SK-N-SH (cell line): Measurements from ENCODE around the gene ATE1. TPM values are rescaled to one million over a fixed set of nuclear protein-coding genes. Genes with fewer than 3 reads are reported as not detected.

Source experiments
- CTCF ChIA-PET: fragments of 300-600, 350-600 bp; formaldehyde crosslinking; extraction: SDS; loops from one replicate; lab custom pipeline; 2021; lab: Yijun Ruan, JAX
- POLR2A ChIA-PET: fragments of 350-600 bp; sonication (Branson Sonifier 250); formaldehyde crosslinking; extraction: SDS; loops from one replicate; lab custom pipeline; 2020; ENCODE audit warnings: antibody characterized with exemption, inconsistent platforms; lab: Yijun Ruan, JAX
- DNase-seq: peaks from one replicate; pipeline ENCODE4 v3.0.0; 2012
- H2AFZ ChIP-seq: fragments of 200-600 bp; sonication (generic); 2 replicates; pipeline ENCODE4 v1.8.1; 2016; ENCODE audit warnings: antibody characterized with exemption, mild to moderate bottlenecking, low read depth
- H3F3A ChIP-seq: fragments of 200-600 bp; sonication (generic); replicated peaks from 2 replicates; pipeline ENCODE3; 2016; ENCODE audit warnings: antibody characterized with exemption, mild to moderate bottlenecking; ENCODE audit not compliant: insufficient read depth
- H3K27ac ChIP-seq, 2 experiments: fragments of 200-500 bp in 1 of 2; fragments of 200-600 bp in 1 of 2; sonication (Bioruptor generic) in 1 of 2; sonication (generic), shearing (Covaris generic) in 1 of 2; 2 replicates each; pipeline versions ENCODE4 v1.5.1 to v1.6.1; 2014 to 2016; ENCODE audit warnings: low read depth in 2 of 2, inconsistent platforms in 1 of 2, low read length in 1 of 2, mild to moderate bottlenecking in 1 of 2, mixed read lengths in 1 of 2
- H3K27me3 ChIP-seq: fragments of 200-600 bp; sonication (generic), shearing (Covaris generic); 2 replicates; pipeline ENCODE4 v1.6.1; 2016; ENCODE audit warnings: mixed run types; ENCODE audit not compliant: insufficient read depth
- H3K36me3 ChIP-seq, 2 experiments: fragments of 200-500 bp in 1 of 2; fragments of 200-600 bp in 1 of 2; sonication (Bioruptor generic) in 1 of 2; sonication (generic) in 1 of 2; replicated peaks in 1 of 2; 2 replicates each; pipeline versions ENCODE3 to v1.5.1; 2014 to 2016; ENCODE audit warnings: low read length in 1 of 2, mild to moderate bottlenecking in 1 of 2; ENCODE audit not compliant: insufficient read depth in 2 of 2, control insufficient read depth in 1 of 2
- H3K4me1 ChIP-seq, 2 experiments: fragments of 200-500 bp in 1 of 2; fragments of 200-600 bp in 1 of 2; sonication (Bioruptor generic) in 1 of 2; sonication (generic), shearing (Covaris generic) in 1 of 2; 2 replicates each; pipeline versions ENCODE4 v1.5.1 to v1.6.1; 2014 to 2016; ENCODE audit warnings: low read depth in 1 of 2, low read length in 1 of 2, mixed run types in 1 of 2; ENCODE audit not compliant: insufficient read depth in 2 of 2, control insufficient read depth in 1 of 2
- H3K4me2 ChIP-seq: fragments of 200-600 bp; sonication (generic), shearing (Covaris generic); 2 replicates; pipeline ENCODE4 v1.6.1; 2017; ENCODE audit warnings: mixed run types
- H3K4me3 ChIP-seq, 2 experiments: fragments of 200-500 bp in 1 of 2; fragments of 200-600 bp in 1 of 2; sonication (Bioruptor generic) in 1 of 2; sonication (generic), shearing (Covaris generic) in 1 of 2; 2 replicates each; pipeline versions ENCODE4 v1.5.1 to v1.8.1; 2014 to 2016; ENCODE audit warnings: low read depth in 2 of 2, inconsistent platforms in 1 of 2, low read length in 1 of 2, mild to moderate bottlenecking in 1 of 2, mixed read lengths in 1 of 2, moderate library complexity in 1 of 2
- H3K79me2 ChIP-seq: fragments of 200-600 bp; sonication (generic); 2 replicates; pipeline ENCODE4 v1.8.1; 2017; ENCODE audit warnings: mild to moderate bottlenecking; ENCODE audit not compliant: insufficient read depth
- H3K9ac ChIP-seq: fragments of 200-600 bp; sonication (generic); 2 replicates; pipeline ENCODE4 v1.6.1; 2017; ENCODE audit warnings: mixed run types
- H3K9me2 ChIP-seq: fragments of 200-600 bp; sonication (generic); 2 replicates; pipeline ENCODE4 v1.6.1; 2017; ENCODE audit warnings: mixed run types
- H3K9me3 ChIP-seq: fragments of 200-600 bp; sonication (generic); 2 replicates; pipeline ENCODE4 v1.6.1; 2017; ENCODE audit warnings: mixed run types, mild to moderate bottlenecking, moderate library complexity
- H4K20me1 ChIP-seq: fragments of 200-600 bp; sonication (generic); 2 replicates; pipeline ENCODE4 v1.6.1; 2017; ENCODE audit warnings: mild to moderate bottlenecking, mixed run types; ENCODE audit not compliant: insufficient read depth
- EZH2phosphoT487 ChIP-seq: fragments of 200-600 bp; sonication (generic); IDR thresholded peaks from 2 replicates; pipeline ENCODE4 v1.6.1; 2017; ENCODE audit warnings: low read depth, mixed run types, mild to moderate bottlenecking, antibody characterized with exemption, moderate library complexity, borderline replicate concordance
- FOSL2 ChIP-seq: IDR thresholded peaks from 2 replicates; pipeline ENCODE4 v1.4.0; 2012; ENCODE audit warnings: low read depth, mild to moderate bottlenecking, moderate library complexity, borderline replicate concordance
- FOXM1 ChIP-seq: IDR thresholded peaks from 2 replicates; pipeline ENCODE4 v1.4.0; 2012; ENCODE audit warnings: low read depth, mild to moderate bottlenecking
- NRF1 ChIP-seq: IDR thresholded peaks from 2 replicates; pipeline ENCODE4 v1.6.1; 2012; ENCODE audit warnings: low read depth, mild to moderate bottlenecking, low read length
- POLR2AphosphoS5 ChIP-seq: IDR thresholded peaks from 2 replicates; pipeline ENCODE4 v1.6.1; 2012; ENCODE audit warnings: low read depth, low read length
- RAD21 ChIP-seq: IDR thresholded peaks from 2 replicates; pipeline ENCODE4 v1.6.1; 2012; ENCODE audit warnings: mild to moderate bottlenecking, low read length
- RCOR1 ChIP-seq: fragments of 150-350 bp; IDR thresholded peaks from 2 replicates; pipeline ENCODE4 v1.6.1; 2017; ENCODE audit warnings: antibody characterized with exemption, low read length
- SMC3 ChIP-seq: IDR thresholded peaks from 2 replicates; pipeline ENCODE4 v1.6.1; 2012; ENCODE audit warnings: low read depth, low read length, improper control_type of control experiment
- TAF1 ChIP-seq: IDR thresholded peaks from 2 replicates; pipeline ENCODE4 v1.6.1; 2012; ENCODE audit warnings: low read depth, mild to moderate bottlenecking, low read length, moderate library complexity, borderline replicate concordance
- YY1 ChIP-seq: IDR thresholded peaks from 2 replicates; pipeline ENCODE4 v1.4.0; 2012; ENCODE audit warnings: low read depth, mild to moderate bottlenecking
- WGBS: methylation state at CpG from one replicate; pipeline ENCODE4 v1.1.6; 2017; ENCODE audit warnings: low lambda C conversion rate; 5-methylcytosine and 5-hydroxymethylcytosine counted together
- polyA plus RNA-seq, 3 experiments: library from polyadenylated mRNA; depleted of rRNA; stranded (reverse); fragments of >200 nt; gene quantifications; 2 replicates each; pipeline ENCODE4 v1.2.3, GENCODE V29; 2012
- TF ChIP-seq, protein P1 (sequence below): IDR thresholded peaks from 2 replicates; pipeline ENCODE4 v1.4.0; 2012; ENCODE audit warnings: low read depth, borderline replicate concordance
- TF ChIP-seq, protein P2 (sequence below): IDR thresholded peaks from 2 replicates; pipeline ENCODE4 v1.4.0; 2012; ENCODE audit warnings: low read depth, borderline replicate concordance
- TF ChIP-seq, protein P3 (sequence below): IDR thresholded peaks from 2 replicates; pipeline ENCODE4 v1.4.0; 2012; ENCODE audit warnings: low read depth

The ATE1 gene
- polyA plus RNA-seq, 1 of the 3 experiments (the other 2 are of a cell fraction), result 6.3 TPM

DNA sequence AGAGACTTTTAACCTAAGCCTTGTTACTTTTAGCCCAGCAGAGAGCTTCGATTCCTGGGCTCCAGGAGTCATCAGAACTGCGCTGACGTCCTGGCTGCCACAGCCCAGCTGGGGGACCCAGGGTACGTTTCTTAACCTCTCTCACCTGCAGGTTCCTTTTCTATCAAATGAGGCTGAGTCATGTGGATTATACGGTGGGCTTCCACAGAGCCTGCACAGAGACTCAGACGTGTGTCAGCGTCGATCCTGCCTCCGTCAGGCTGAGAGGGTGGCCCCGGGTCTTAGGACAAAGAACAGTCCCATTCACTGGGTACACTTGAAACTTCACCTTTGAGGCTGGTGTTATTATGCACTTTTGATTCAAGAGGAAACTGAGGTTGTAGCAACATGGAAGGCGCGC lies 228.9 kb downstream of the ATE1 start:
- TF ChIP-seq RAD21 (no peak), FOSL2 (no peak), POLR2AphosphoS5 (no peak), TAF1 (no peak), RCOR1 (no peak)
- TF ChIP-seq, protein P1, sequence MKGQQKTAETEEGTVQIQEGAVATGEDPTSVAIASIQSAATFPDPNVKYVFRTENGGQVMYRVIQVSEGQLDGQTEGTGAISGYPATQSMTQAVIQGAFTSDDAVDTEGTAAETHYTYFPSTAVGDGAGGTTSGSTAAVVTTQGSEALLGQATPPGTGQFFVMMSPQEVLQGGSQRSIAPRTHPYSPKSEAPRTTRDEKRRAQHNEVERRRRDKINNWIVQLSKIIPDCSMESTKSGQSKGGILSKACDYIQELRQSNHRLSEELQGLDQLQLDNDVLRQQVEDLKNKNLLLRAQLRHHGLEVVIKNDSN, result no peak
- TF ChIP-seq, protein P2, sequence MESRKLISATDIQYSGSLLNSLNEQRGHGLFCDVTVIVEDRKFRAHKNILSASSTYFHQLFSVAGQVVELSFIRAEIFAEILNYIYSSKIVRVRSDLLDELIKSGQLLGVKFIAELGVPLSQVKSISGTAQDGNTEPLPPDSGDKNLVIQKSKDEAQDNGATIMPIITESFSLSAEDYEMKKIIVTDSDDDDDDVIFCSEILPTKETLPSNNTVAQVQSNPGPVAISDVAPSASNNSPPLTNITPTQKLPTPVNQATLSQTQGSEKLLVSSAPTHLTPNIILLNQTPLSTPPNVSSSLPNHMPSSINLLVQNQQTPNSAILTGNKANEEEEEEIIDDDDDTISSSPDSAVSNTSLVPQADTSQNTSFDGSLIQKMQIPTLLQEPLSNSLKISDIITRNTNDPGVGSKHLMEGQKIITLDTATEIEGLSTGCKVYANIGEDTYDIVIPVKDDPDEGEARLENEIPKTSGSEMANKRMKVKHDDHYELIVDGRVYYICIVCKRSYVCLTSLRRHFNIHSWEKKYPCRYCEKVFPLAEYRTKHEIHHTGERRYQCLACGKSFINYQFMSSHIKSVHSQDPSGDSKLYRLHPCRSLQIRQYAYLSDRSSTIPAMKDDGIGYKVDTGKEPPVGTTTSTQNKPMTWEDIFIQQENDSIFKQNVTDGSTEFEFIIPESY, result no peak
- TF ChIP-seq, all 33 proteins: peak for 0
- H3K36me3 ChIP-seq, result no peaks in the 10 kb centered on the region
- H3K4me3 ChIP-seq, result no peak overlapping the region
- H3K9me2 ChIP-seq, result no peaks in the 10 kb centered on the region
- H3K27me3 ChIP-seq, result no peaks in the 10 kb centered on the region
- WGBS, result 75% methylated on average over 12 of the region's 12 CpGs
- no peak overlapping the region for H3K27ac ChIP-seq
- POLR2A ChIA-PET, result interaction anchor here (1.2 kb wide), 1 partner anchor 31 kb away, joined by 3 read pairs; no protein-coding TSS in a partner anchor
- H3K4me1 ChIP-seq, result peaks cover 0 to 20% of the 10 kb centered on the region in 2 experiments; a peak in 2 of 4 replicates
- no peaks in the 10 kb centered on the region for H3K9me3 ChIP-seq
- no peaks in the 10 kb centered on the region for H3K79me2 ChIP-seq
- H3F3A ChIP-seq, result no peaks in the 10 kb centered on the region
- no peak for DNase-seq
- H3K9ac ChIP-seq, result no peak overlapping the region
- H3K4me2 ChIP-seq, result no peak overlapping the region
- no peak overlapping the region for H2AFZ ChIP-seq
- CTCF ChIA-PET, result interaction anchor here (0.6 to 5.4 kb wide), 6 partner anchors 11 to 90 kb away, joined by 3 to 23 read pairs (median 8); no protein-coding TSS in a partner anchor
- no peaks in the 10 kb centered on the region for H4K20me1 ChIP-seq

DNA sequence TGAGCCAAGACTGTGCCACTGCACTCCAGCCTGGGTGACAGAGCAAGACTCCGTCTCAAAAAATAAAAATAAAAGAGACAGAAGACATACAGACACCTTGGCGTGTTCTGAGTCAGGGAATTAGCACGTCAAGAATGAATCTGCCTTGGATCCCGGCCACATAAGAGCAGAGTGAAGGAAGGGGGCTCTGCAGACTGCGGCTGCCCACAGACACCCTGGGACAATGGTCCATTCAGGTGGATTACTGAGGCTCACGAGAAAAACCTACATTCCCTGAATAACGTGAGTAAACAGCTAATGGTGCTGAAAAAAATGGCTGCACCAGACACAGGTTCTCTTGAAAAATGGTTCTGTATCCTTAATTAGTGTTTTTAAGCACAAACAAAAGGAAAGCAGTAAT lies 229.5 kb downstream of the ATE1 start:
- no peak overlapping the region for H3K4me2 ChIP-seq
- no peaks in the 10 kb centered on the region for H4K20me1 ChIP-seq
- H3K9ac ChIP-seq, result no peak overlapping the region
- no peaks in the 10 kb centered on the region for H3K36me3 ChIP-seq
- H3K27me3 ChIP-seq, result no peaks in the 10 kb centered on the region
- no peak overlapping the region for H3K4me3 ChIP-seq
- H3F3A ChIP-seq, result no peaks in the 10 kb centered on the region
- TF ChIP-seq NRF1, result no peak
- TF ChIP-seq, protein P3, sequence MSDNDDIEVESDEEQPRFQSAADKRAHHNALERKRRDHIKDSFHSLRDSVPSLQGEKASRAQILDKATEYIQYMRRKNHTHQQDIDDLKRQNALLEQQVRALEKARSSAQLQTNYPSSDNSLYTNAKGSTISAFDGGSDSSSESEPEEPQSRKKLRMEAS, result no peak
- TF ChIP-seq YY1, result no peak
- no peak for TF ChIP-seq FOXM1
- no peak for TF ChIP-seq SMC3
- TF ChIP-seq RCOR1, result no peak
- TF ChIP-seq EZH2phosphoT487, result no peak
- H3K9me3 ChIP-seq, result no peaks in the 10 kb centered on the region
- peaks cover 0 to 20% of the 10 kb centered on the region in 2 experiments; a peak in 2 of 4 replicates for H3K4me1 ChIP-seq
- 60% methylated on average over 7 of the region's 7 CpGs for WGBS
- H3K27ac ChIP-seq, result no peak overlapping the region
- ChIA-PET POLR2A (interaction anchor here (1.2 kb wide), 1 partner anchor 30 kb away, joined by 3 read pairs; no protein-coding TSS in a partner anchor), CTCF (interaction anchor here (0.6 to 5.4 kb wide), 9 partner anchors 11 to 100 kb away, joined by 3 to 23 read pairs (median 5); partner anchors contain the start of gene FGFR2)
- no peaks in the 10 kb centered on the region for H3K79me2 ChIP-seq
- H2AFZ ChIP-seq, result no peak overlapping the region
- no peaks in the 10 kb centered on the region for H3K9me2 ChIP-seq
- no peak for DNase-seq
